Endothelial cell of umbilical vein (primary cell): ENCODE results near the gene LIX1. TPM values are rescaled to one million over a fixed set of nuclear protein-coding genes. Genes with fewer than 3 reads are reported as not detected.

Experiments
- BruUV-seq: library from RNA; stranded (reverse); fragments of 400-500 nt; replicated peaks from 2 replicates; lab custom pipeline; 2021; lab: Mats Ljungman, UMichigan
- CTCF ChIA-PET: fragments of 300-600, 350-600 bp; sonication (Branson Sonifier 250); formaldehyde crosslinking; loops from one replicate; lab custom pipeline; 2021; ENCODE audit warnings: antibody characterized with exemption, inconsistent platforms; lab: Charles Lee
- POLR2A ChIA-PET: fragments of 300-600, 350-600 bp; sonication (Branson Sonifier 250); formaldehyde crosslinking; loops from one replicate; lab custom pipeline; 2021; ENCODE audit warnings: antibody characterized with exemption, inconsistent platforms; lab: Charles Lee
- DNase-seq: peaks from one replicate; pipeline ENCODE4 v3.0.0-alpha.2; 2011; ENCODE audit warnings: low read depth, low spot score
- FAIRE-seq: peaks from 2 replicates; lab custom pipeline; 2011; peaks lifted over from hg19 to GRCh38; lab: Jason Lieb, UNC
- H2AFZ ChIP-seq: 2 replicates; pipeline ENCODE4 v1.6.0; 2012; ENCODE audit warnings: low read depth, low read length, control low read depth, inconsistent platforms
- H3K27ac ChIP-seq: 2 replicates; pipeline ENCODE4 v1.5.1; 2011; ENCODE audit warnings: low read depth, mild to moderate bottlenecking, control low read depth, low read length, moderate library complexity; ENCODE audit not compliant: insufficient read depth
- H3K27me3 ChIP-seq, 2 experiments: 2 replicates each; pipeline versions ENCODE4 v1.6.0 to v1.6.1; 2011; ENCODE audit warnings: low read length in 2 of 2, mixed read lengths in 1 of 2; ENCODE audit not compliant: control insufficient read depth in 2 of 2, insufficient read depth in 2 of 2
- H3K36me3 ChIP-seq, 2 experiments: 2 replicates in 1 of 2; 3 replicates in 1 of 2; pipeline ENCODE4 v1.5.1; 2011; ENCODE audit warnings: low read length in 2 of 2, mild to moderate bottlenecking in 1 of 2, moderate library complexity in 1 of 2; ENCODE audit not compliant: control insufficient read depth in 2 of 2, insufficient read depth in 2 of 2; ENCODE audit errors: extremely low read depth in 1 of 2
- H3K4me1 ChIP-seq: 3 replicates; pipeline ENCODE4 v1.5.1; 2011; ENCODE audit warnings: mild to moderate bottlenecking, low read length; ENCODE audit not compliant: control insufficient read depth, insufficient read depth; ENCODE audit errors: extremely low read depth
- H3K4me2 ChIP-seq: 2 replicates; pipeline ENCODE4 v1.6.1; 2011; ENCODE audit warnings: low read length, control low read depth, mixed read lengths; ENCODE audit not compliant: insufficient read depth
- H3K4me3 ChIP-seq, 3 experiments: fragments of 200-600 bp in 1 of 3; sonication (generic), shearing (Covaris generic) in 1 of 3; replicated peaks in 1 of 3; 2 replicates each; pipeline ENCODE4 v1.5.1; 2011 to 2016; ENCODE audit warnings: control low read depth in 3 of 3, low read length in 3 of 3, mild to moderate bottlenecking in 2 of 3, inconsistent platforms in 1 of 3, low read depth in 1 of 3, moderate library complexity in 1 of 3; ENCODE audit not compliant: insufficient read depth in 1 of 3
- H3K79me2 ChIP-seq: 2 replicates; pipeline ENCODE4 v1.6.0; 2012; ENCODE audit warnings: low read length, inconsistent platforms; ENCODE audit not compliant: control insufficient read depth, insufficient read depth
- H3K9ac ChIP-seq: replicated peaks from 2 replicates; pipeline ENCODE3; 2011; ENCODE audit warnings: low read length, control low read depth; ENCODE audit not compliant: insufficient read depth; ENCODE audit errors: extremely low read depth
- H3K9me1 ChIP-seq: replicated peaks from 3 replicates; pipeline ENCODE4 v1.6.0; 2011; ENCODE audit warnings: mild to moderate bottlenecking, low read length; ENCODE audit not compliant: control insufficient read depth, insufficient read depth; ENCODE audit errors: extremely low read depth
- H3K9me3 ChIP-seq: replicated peaks from 2 replicates; pipeline ENCODE4 v1.5.1; 2012; ENCODE audit warnings: low read length, inconsistent platforms; ENCODE audit not compliant: control insufficient read depth, insufficient read depth
- H4K20me1 ChIP-seq: replicated peaks from 2 replicates; pipeline ENCODE3; 2011; ENCODE audit warnings: mild to moderate bottlenecking, low read length; ENCODE audit not compliant: control insufficient read depth, insufficient read depth; ENCODE audit errors: extremely low read depth
- CTCF ChIP-seq, 2 donors: IDR thresholded peaks; 1 replicate in 1 of 2; 2 replicates in 1 of 2; pipeline ENCODE4 v1.5.1; 2011; ENCODE audit warnings: low read length in 2 of 2, mild to moderate bottlenecking in 2 of 2, moderate library complexity in 2 of 2, control low read depth in 1 of 2, inconsistent platforms in 1 of 2, low read depth in 1 of 2; ENCODE audit not compliant: insufficient read depth in 1 of 2; ENCODE audit errors: extremely low read depth in 1 of 2
- EZH2 ChIP-seq: IDR thresholded peaks from 2 replicates; pipeline ENCODE4 v1.6.1; 2012; ENCODE audit warnings: borderline replicate concordance, low read depth, mild to moderate bottlenecking, moderate library complexity, low read length, inconsistent platforms; ENCODE audit not compliant: severe bottlenecking
- JUN ChIP-seq: IDR thresholded peaks from 2 replicates; pipeline ENCODE4 v1.6.1; 2011; ENCODE audit warnings: borderline replicate concordance, low read depth; ENCODE audit not compliant: insufficient read length, insufficient read depth
- MYC ChIP-seq: IDR thresholded peaks from one replicate; pipeline ENCODE4 v1.6.1; 2011; ENCODE audit warnings: mild to moderate bottlenecking, low read depth, low read length
- POLR2A ChIP-seq: IDR thresholded peaks from 2 replicates; pipeline ENCODE4 v1.6.1; 2012; ENCODE audit warnings: low read depth, mild to moderate bottlenecking, control low read depth, low read length
- POLR2AphosphoS5 ChIP-seq: IDR thresholded peaks from 2 replicates; pipeline ENCODE4 v1.6.1; 2012; ENCODE audit warnings: low read depth, mild to moderate bottlenecking, control low read depth, low read length, moderate library complexity; ENCODE audit not compliant: insufficient read depth
- dilution Hi-C: fragments of 300-500 bp; cut with MboI; formaldehyde crosslinking; loops from one replicate; pipeline ENCODE4 v1.15.0; 2019; ENCODE audit warnings: low sequenced_read_pairs; ENCODE audit not compliant: extremely low pct_ligation_motif_present
- intact Hi-C: fragments of 100-400 bp; cut with micrococcal nuclease; formaldehyde crosslinking; loops from one replicate; pipeline ENCODE4 v1.10.0; 2022
- polyA plus RNA-seq, 4 experiments: library from polyadenylated mRNA; depleted of rRNA in 3 of 4; stranded (reverse) in 3 of 4; unstranded in 1 of 4; fragments of >200 nt; gene quantifications; 2 replicates each; pipeline versions ENCODE4 v1.2.1 to v1.2.3, GENCODE V29; 2011 to 2012; ENCODE audit warnings: missing spikeins in 1 of 4
- total RNA-seq: library from RNA; stranded (reverse); gene quantifications from 2 replicates; pipeline ENCODE4 v1.2.3, GENCODE V29; 2021
- TF ChIP-seq, protein P1 (sequence below): IDR thresholded peaks from 2 replicates; pipeline ENCODE4 v1.6.1; 2011; ENCODE audit not compliant: insufficient read depth, insufficient read length

LIX1 gene
- total and polyA plus RNA-seq, 2 donors (not counting 3 experiments of a cell fraction or from before 2014, with no cell fraction given), result not detected

DNA sequence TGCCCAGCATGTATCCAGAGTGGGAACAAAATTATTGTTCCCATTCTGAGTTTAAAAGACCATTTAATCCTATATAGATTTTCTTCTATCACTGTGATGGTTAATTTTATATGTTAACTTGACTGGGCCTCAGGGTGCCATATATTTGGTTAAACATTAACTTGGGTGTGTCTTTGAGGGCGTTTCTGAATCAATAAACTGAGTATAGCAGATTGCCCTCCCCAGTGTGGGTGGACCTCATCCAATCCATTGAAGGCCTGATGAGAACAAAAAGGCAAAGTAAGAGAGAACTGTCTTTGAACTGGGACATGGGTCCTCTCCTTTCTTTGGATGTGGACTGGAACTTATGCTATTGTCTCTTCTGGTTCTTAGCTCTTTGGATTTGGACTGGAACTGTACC is 23.3 kb upstream of the LIX1 start:
- POLR2A ChIA-PET, result no interaction called here
- no TSS peak for BruUV-seq
- no peaks in the 10 kb centered on the region for H4K20me1 ChIP-seq

More for the DNA sequence above, 23.3 kb upstream of the LIX1 start:
- Histone ChIP-seq H3K4me1 (no peaks in the 10 kb centered on the region), H3K79me2 (no peaks in the 10 kb centered on the region), H3K9me3 (no peaks in the 10 kb centered on the region), H3K36me3 (peaks cover 3 to 23% of the 10 kb centered on the region in 2 experiments), H3K9ac (no peak overlapping the region), H3K9me1 (no peaks in the 10 kb centered on the region), H3K4me2 (no peak overlapping the region), H3K27me3 (no peaks in the 10 kb centered on the region), H2AFZ (no peak overlapping the region), H3K27ac (no peak overlapping the region), H3K4me3 (no peak overlapping the region)
- dilution Hi-C loops, result no loop called here
- TF ChIP-seq JUN (no peak), POLR2AphosphoS5 (no peak), POLR2A (no peak), EZH2 (no peak), MYC (no peak), CTCF (IDR thresholded peaks at IDR 0.05; ENCODE audit: extremely low read depth in 1 of 2, insufficient read depth in 1 of 2, low read depth in 1 of 2, low read length in 2 of 2) (no peak)
- TF ChIP-seq, protein P1, sequence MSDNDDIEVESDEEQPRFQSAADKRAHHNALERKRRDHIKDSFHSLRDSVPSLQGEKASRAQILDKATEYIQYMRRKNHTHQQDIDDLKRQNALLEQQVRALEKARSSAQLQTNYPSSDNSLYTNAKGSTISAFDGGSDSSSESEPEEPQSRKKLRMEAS, result no peak
- CTCF ChIA-PET, result interaction anchor here (1.0 to 4.2 kb wide), 5 partner anchors 65 to 413 kb away, joined by 3 to 42 read pairs (median 4); no protein-coding TSS in a partner anchor
- no peak for DNase-seq
- intact Hi-C loops, result no loop called here
- no peak for FAIRE-seq
